ENCODE measurements around the gene KRTAP1-5.
"Not testable (repeated sequence)": the region's sequence is repeated elsewhere in the genome, so short reads cannot be mapped to it uniquely, and the experiment has no call there.

DNA sequence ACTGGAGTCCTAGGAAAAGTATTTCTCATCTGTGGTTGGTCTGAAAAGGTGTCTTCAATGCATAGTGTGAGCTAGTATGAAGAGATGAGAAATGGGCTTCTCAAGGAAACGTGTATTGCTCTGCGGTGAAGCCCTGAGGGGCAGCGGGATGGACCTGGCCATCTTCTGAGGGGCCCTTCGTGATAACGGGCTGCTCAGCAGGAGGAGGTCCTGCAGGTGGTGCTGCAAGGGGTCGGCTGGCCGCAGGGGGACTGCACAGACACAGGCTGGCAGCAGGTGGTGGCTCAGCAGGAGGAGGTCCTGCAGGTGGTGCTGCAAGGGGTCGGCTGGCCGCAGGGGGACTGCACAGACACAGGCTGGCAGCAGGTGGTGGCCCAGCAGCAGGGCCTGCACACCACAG lies 27.5 kb upstream of the KRTAP1-5 start:
- TF ChIP-seq, protein P1, sequence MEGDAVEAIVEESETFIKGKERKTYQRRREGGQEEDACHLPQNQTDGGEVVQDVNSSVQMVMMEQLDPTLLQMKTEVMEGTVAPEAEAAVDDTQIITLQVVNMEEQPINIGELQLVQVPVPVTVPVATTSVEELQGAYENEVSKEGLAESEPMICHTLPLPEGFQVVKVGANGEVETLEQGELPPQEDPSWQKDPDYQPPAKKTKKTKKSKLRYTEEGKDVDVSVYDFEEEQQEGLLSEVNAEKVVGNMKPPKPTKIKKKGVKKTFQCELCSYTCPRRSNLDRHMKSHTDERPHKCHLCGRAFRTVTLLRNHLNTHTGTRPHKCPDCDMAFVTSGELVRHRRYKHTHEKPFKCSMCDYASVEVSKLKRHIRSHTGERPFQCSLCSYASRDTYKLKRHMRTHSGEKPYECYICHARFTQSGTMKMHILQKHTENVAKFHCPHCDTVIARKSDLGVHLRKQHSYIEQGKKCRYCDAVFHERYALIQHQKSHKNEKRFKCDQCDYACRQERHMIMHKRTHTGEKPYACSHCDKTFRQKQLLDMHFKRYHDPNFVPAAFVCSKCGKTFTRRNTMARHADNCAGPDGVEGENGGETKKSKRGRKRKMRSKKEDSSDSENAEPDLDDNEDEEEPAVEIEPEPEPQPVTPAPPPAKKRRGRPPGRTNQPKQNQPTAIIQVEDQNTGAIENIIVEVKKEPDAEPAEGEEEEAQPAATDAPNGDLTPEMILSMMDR (IDR thresholded peaks at IDR 0.05; ENCODE audit: poor library complexity): not testable (repeated sequence)
- TF ChIP-seq EZH2 (IDR thresholded peaks at IDR 0.05; ENCODE audit: borderline replicate concordance); EZH2phosphoT487 (IDR thresholded peaks at IDR 0.05; ENCODE audit: low read depth, severe bottlenecking, unreplicated experiment): not testable (repeated sequence)

Measured in hepatocyte (in vitro differentiated cells).